Astrocyte of the cerebellum (primary cell): Measurements from ENCODE around the gene FXYD7.
A peak's percentile ranks its signal among the peaks of the same experiment; 100 is the strongest.

Source experiments
- DNase-seq: peaks from one replicate; pipeline ENCODE4 v3.0.0-alpha.2; 2011; ENCODE audit warnings: low read depth
- H3K4me3 ChIP-seq: 2 replicates; pipeline ENCODE4 v1.5.1; 2011; ENCODE audit warnings: mild to moderate bottlenecking, low read depth, low read length, moderate library complexity
- in situ Hi-C: cut with HindIII; loops from 2 replicates; pipeline ENCODE4 v1.10.0; 2017; ENCODE audit warnings: low sequenced_read_pairs
- TF ChIP-seq, protein P1 (sequence below): IDR thresholded peaks from 2 replicates; pipeline ENCODE4 v1.5.1; 2012; ENCODE audit warnings: low read length, low read depth, moderate library complexity, mild to moderate bottlenecking; ENCODE audit errors: missing control alignments

FXYD7 gene

DNA sequence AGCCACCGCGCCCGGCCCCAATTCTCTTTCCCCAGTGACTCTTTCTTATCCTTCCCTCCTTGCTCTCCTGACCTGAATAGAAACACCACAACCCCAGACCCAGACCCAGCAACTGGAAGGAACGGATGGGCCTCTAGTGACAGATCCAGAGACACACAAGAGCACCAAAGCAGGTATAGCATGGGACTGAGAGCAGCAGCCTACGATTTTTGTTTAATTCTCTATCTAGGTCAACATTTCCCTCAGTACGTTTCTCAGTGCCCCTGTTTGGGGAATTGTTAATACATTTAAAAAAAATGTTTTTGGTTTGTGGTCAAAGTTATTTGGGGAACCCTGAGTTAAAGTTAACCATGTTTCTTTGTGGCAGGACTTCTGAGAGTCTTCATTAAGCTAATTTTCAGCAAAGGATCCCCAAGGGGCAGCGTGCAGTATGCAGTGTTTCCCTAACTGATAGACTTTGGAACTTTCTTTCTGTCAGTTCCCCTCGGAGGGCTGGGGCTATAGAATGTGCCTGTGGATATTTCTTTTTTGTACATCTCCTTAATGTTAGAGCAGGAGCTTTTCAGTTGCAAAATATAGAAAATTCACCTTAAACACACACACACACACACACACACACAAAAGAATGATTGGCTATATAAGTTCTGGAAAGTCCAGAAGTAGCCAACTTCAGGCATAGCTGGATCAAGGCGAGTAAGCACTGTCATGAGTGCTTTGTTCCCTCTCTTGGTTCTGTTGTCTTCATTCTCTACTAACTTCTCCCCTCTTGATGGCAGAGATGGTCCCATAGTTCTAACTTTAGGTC, 17.8 kb downstream of the FXYD7 start:
- H3K4me3 ChIP-seq: no peak overlapping the region
- TF ChIP-seq, protein P1, sequence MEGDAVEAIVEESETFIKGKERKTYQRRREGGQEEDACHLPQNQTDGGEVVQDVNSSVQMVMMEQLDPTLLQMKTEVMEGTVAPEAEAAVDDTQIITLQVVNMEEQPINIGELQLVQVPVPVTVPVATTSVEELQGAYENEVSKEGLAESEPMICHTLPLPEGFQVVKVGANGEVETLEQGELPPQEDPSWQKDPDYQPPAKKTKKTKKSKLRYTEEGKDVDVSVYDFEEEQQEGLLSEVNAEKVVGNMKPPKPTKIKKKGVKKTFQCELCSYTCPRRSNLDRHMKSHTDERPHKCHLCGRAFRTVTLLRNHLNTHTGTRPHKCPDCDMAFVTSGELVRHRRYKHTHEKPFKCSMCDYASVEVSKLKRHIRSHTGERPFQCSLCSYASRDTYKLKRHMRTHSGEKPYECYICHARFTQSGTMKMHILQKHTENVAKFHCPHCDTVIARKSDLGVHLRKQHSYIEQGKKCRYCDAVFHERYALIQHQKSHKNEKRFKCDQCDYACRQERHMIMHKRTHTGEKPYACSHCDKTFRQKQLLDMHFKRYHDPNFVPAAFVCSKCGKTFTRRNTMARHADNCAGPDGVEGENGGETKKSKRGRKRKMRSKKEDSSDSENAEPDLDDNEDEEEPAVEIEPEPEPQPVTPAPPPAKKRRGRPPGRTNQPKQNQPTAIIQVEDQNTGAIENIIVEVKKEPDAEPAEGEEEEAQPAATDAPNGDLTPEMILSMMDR: no peak
- in situ Hi-C loops: no loop called here
- no peak for DNase-seq

DNA sequence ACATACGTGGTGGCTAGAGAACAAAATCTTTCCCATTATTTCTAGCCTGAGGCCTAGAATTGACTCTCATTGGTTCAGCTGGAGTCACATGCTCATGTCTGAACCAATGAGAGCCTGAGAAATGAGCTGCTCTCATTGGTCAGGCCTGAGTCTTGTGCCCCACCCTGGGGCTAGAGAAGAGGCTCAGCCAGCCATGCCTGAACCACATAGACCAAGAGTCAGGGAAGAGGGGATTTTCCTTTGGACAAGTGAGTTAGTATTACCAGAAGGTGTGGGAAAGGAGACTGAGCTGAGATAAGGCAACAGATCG, 18.3 kb downstream of the FXYD7 start:
- in situ Hi-C loops: no loop called here
- DNase-seq: no peak
- TF ChIP-seq, protein P1: no peak
- no peak overlapping the region for H3K4me3 ChIP-seq

DNA sequence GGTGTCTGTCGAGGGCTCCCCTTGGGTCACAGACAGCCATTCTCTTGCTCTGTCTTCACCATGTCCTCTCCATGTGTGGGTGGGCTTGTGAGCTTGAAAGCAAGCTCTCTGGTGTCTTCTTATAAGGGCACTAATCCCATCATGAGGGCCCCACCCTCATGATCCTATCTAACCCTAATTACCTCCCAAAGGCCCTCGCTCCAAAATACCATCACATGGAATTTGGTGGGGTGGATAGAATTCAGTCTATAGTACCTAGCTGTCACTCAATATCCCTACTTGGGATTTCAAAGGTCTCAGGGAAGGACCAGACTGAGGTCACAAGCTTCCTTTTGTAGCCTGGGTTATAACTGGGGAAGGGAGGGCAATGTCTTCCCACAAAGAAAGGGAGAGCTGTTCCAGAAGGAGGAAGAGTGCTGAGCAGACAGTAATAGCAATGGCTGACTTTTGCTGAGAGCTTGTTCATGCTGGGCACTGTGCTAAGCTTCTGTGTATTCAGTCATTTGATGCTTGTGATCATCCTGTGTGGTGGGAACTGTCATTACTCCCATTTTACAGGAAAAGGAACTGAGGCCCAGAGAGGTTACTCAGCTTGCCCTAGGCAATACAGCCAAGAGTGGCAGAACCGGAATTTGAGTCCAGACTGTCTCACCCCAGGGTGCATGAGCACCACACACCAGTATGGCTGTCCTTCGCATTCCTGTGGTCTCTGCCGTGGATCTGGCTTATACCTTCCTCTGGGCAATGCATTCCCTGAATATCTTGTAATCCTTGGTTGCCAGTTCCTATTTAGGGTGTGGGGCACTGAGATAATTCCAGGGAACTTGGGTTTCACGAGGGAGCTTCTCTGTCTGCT, 19.6 kb downstream of the FXYD7 start:
- no peak overlapping the region for H3K4me3 ChIP-seq
- in situ Hi-C loops: no loop called here
- DNase-seq: peak; percentile 27
- TF ChIP-seq, protein P1: no peak

DNA sequence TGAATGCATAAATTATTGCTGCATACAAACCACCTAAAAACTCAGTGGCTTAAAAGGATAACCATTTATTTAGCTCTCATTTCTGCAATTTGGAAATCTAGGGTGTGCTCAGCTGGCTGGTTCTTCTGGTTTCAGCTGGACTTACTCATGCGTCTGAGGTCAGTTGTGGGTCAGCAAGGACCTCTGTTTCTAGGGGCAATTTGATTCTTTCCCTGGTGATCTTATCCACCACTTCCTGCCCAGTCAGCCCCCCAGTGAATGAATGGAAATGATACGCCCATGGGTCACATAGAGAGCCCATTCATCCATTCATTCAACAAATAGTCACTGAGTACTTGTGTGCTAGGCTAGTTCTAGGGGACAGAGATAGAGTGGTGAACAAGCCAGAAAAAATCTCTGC, 21.4 kb downstream of the FXYD7 start:
- no peak overlapping the region for H3K4me3 ChIP-seq
- DNase-seq: no peak
- in situ Hi-C loops: no loop called here
- TF ChIP-seq, protein P1: no peak

DNA sequence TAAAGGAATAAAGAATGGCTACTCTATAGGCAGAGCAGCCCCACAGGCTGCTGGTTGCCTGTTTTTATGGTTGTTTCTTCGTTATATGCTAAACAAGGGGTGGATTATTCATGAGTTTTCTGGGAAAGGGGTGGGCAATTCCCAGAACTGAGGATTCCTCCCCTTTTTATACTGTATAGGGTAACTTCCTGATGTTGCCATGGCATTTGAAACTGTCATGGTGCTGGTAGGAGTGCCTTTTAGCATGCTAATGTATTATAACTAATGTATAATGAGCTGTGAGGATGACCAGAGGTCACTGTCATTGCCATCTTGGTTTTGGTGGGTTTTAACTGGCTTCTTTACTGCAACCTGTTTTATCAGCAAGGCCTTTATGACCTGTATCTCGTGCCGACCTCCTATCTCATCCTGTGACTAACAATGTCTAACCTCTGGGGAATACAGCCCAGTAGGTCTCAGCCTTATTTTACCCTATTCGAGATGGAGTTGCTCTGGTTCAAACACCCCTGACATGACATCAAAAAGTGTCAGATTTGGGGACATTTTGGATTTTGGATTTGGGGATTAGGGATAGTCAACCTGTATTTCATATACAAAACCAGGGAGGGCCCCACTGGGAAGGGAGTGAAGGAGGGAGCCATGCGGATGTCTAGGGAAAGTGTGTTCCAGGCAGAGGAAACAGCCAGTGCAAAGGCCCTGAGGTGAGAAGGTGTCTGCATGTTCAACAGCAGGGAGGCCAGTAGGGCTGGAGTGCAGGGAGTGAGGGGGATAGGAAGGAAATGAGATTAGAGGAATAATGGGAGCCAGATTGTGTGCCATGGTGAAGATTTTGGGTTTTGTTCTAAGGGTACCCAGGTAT, 22.4 kb downstream of the FXYD7 start:
- H3K4me3 ChIP-seq: no peak overlapping the region
- in situ Hi-C loops: no loop called here
- TF ChIP-seq, protein P1: no peak
- no peak for DNase-seq
